NT2/D1 (cell line): ENCODE measurements around the gene DIS3L2.

Experiments used
- DNase-seq: peaks from one replicate; pipeline ENCODE4 v3.0.0-alpha.2; 2011; ENCODE audit warnings: low read depth, low spot score
- H3K27me3 ChIP-seq: 2 replicates; pipeline ENCODE4 v1.6.0; 2011; ENCODE audit warnings: mild to moderate bottlenecking; ENCODE audit not compliant: insufficient read length, insufficient read depth
- H3K36me3 ChIP-seq: 2 replicates; pipeline ENCODE4 v1.6.1; 2011; ENCODE audit warnings: mild to moderate bottlenecking, low read length, mixed read lengths; ENCODE audit not compliant: insufficient read depth, insufficient read length
- H3K4me1 ChIP-seq: 2 replicates; pipeline ENCODE4 v1.5.1; 2011; ENCODE audit not compliant: insufficient read depth, insufficient read length
- H3K4me3 ChIP-seq: 2 replicates; pipeline ENCODE4 v1.5.1; 2011; ENCODE audit warnings: low read depth; ENCODE audit not compliant: insufficient read length
- H3K9ac ChIP-seq: 2 replicates; pipeline ENCODE4 v1.6.0; 2011; ENCODE audit warnings: low read depth; ENCODE audit not compliant: insufficient read length
- H3K9me3 ChIP-seq: 2 replicates; pipeline ENCODE4 v1.5.1; 2011; ENCODE audit warnings: mild to moderate bottlenecking, low read length; ENCODE audit not compliant: insufficient read depth
- SUZ12 ChIP-seq: IDR thresholded peaks from 2 replicates; pipeline ENCODE4 v1.6.1; 2011; ENCODE audit not compliant: insufficient read length, insufficient read depth; ENCODE audit errors: extremely low read depth
- YY1 ChIP-seq: IDR thresholded peaks from 2 replicates; pipeline ENCODE4 v1.6.1; 2011; ENCODE audit not compliant: insufficient read length, insufficient read depth
- ZNF274 ChIP-seq: IDR thresholded peaks from 2 replicates; pipeline ENCODE4 v1.6.1; 2011; ENCODE audit warnings: mild to moderate bottlenecking, low read depth, low read length

Gene DIS3L2

DNA sequence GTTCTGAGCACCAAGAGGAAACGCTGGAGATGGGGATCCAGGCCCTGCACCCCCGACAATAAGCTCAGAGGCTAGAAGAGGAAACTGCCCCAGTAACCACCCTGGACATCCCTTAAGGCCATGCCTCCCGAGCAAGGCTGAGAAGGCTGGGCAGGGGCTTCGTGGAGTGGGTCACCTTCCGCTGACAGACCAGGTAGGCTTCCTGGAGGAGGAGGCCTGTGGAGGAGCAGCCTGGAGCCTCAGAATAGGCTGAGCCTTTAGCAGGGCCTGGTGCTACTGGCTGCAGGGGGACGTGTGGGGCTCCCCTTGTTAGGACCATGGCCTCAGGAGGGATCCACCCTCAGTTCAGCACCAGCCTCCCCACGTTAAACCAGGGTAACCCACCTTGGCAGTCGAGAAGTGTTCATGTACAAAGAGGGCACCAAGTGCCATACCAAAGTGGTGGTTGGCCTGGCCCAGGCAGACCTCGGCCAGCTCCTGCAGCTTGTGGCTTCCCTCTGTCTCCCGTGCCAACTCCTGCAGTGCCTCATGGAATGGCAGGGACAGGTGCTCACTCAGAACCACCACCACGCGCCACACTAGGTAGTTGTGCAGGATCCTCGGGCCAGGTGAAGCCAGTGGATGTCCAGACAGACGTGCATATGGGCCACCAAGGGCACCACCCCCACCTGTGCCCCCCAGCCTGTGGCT is 388.6 kb downstream of the DIS3L2 start:
- Histone ChIP-seq H3K9me3 (peaks cover 28% of the 10 kb centered on the region; the same call in 1 of the 2 replicates), H3K4me1 (no peaks in the 10 kb centered on the region), H3K27me3 (no peaks in the 10 kb centered on the region), H3K4me3 (no peak overlapping the region), H3K9ac (no peak overlapping the region), H3K36me3 (no peaks in the 10 kb centered on the region)
- TF ChIP-seq YY1 (no peak), ZNF274 (no peak), SUZ12 (no peak)
- DNase-seq: no peak

DNA sequence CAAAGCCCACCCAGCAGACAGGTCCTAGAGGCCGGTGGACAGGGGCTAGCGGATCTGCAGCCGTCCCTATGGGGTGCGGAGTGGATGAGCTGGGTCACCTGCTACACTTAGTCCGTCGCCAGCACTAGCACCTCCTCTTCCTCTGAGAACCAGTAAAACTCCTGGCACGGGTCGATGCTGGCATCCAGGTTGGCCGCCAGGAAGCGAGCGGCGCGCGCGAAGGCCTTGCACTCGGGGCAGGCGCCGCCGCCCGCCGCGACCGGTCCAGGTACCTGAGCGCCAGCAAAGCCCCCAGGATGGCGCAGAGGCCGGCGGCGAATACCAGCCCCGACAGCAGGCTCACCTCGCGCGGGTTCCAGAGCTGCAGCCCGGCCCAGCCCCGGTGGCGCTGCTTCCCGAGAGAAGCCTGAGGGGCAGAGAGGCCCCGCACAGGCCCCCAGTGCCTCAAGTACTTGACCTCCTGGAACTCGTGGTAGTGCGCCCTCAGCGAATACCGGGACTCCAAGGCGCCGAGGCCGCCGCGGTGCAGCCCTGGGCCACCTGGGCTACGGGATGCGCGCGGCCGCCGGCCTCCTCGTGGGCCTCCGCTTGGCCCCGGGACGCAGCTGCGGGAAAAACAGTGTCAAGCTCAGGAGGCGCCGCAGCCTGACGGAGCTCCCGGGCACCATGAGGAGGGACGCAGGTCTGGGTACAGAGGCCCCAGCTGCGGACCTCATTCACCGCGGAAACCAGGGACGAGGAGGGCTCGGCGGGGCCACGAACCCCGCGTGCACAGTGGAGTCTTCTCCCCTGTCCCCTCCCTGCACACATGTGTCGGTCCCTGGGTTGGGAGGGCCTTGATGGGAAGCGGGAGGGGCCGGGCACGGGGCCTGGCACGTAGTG is 389.5 kb downstream of the DIS3L2 start:
- no peak for TF ChIP-seq SUZ12
- TF ChIP-seq YY1: no peak
- no peak for TF ChIP-seq ZNF274
- Histone ChIP-seq H3K4me3 (no peak overlapping the region), H3K36me3 (no peaks in the 10 kb centered on the region), H3K27me3 (no peaks in the 10 kb centered on the region), H3K4me1 (no peaks in the 10 kb centered on the region), H3K9me3 (peaks cover 30% of the 10 kb centered on the region; the same call in 1 of the 2 replicates), H3K9ac (no peak overlapping the region)
- DNase-seq: no peak

DNA sequence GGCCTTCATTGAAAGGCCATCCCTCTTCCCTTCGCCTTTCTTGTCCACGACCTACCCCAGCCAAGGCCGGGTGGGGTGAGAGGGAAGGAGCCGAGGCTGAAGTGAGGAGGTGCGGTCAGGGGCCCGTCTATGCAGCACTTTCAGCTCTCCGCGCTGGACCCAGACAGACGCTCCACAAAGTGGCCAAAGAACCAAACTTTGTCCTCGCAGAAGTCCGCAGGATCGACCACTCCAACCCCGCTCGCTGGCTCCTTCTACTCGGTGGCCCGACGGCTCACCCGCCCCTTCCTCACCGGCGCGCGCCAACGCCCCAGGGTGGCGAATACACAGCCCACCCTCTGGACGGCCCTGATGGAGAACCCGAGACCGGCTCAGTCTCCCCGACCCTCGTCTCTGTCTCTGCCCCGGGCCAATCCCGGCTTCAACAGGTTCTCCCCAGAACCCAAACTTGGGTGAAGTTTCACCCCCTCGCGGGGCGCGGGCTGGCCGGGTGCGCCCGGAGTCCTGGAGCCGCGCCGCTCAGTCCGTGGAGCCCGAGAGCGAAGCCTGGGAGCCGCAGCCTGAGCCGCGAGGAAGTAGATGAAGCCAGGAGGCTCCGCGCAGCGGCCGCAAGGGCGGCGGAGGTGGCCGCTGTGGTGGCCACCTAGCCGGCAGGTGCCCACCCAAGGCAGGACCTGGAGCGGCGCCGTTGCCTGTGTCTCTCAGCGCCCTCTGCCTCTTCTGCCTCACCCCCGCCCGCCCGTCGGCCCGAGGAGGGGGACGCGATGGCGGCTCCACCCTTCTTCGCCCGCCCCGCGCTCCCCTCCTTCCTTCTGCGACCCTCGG is 390.4 kb downstream of the DIS3L2 start:
- Histone ChIP-seq H3K4me3 (no peak overlapping the region), H3K9ac (no peak overlapping the region), H3K9me3 (peaks cover 30% of the 10 kb centered on the region; the same call in 1 of the 2 replicates), H3K27me3 (no peaks in the 10 kb centered on the region), H3K4me1 (no peaks in the 10 kb centered on the region), H3K36me3 (no peaks in the 10 kb centered on the region)
- no peak for DNase-seq
- TF ChIP-seq YY1 (no peak), SUZ12 (no peak)

DNA sequence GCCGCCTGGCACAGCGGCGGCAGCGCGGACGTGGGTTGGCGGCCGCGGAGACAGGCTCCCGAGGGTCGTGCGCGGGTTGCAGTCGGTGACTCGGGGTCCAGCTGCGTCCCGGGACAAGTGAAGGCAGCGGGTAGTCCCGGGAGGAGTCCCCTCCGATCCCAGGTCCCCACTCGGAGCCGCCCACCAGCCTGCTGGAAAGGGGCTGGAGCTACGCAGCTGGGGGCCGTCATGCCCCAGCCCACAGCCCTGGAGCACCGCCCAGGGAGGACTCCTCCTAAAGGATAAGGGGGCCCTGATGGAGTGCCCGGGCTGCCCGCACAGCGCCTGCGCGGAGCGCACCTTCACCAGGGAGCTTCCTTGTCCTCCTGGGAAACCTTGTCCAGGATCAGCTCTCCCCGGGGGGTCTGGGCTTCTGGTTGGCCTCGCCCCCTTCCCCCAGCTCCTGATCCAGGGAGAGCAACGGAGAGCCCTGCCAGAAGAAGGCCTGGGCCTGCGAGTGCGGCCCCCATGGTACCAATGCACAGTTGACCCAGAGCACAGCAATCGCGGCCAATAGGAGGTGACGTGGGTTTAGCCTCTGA is 391.1 kb downstream of the DIS3L2 start:
- Histone ChIP-seq H3K9me3 (peaks cover 30% of the 10 kb centered on the region; the same call in 1 of the 2 replicates), H3K27me3 (no peaks in the 10 kb centered on the region), H3K36me3 (no peaks in the 10 kb centered on the region), H3K9ac (no peak overlapping the region), H3K4me3 (no peak overlapping the region), H3K4me1 (no peaks in the 10 kb centered on the region)
- TF ChIP-seq SUZ12 (no peak), YY1 (no peak)
- no peak for DNase-seq

DNA sequence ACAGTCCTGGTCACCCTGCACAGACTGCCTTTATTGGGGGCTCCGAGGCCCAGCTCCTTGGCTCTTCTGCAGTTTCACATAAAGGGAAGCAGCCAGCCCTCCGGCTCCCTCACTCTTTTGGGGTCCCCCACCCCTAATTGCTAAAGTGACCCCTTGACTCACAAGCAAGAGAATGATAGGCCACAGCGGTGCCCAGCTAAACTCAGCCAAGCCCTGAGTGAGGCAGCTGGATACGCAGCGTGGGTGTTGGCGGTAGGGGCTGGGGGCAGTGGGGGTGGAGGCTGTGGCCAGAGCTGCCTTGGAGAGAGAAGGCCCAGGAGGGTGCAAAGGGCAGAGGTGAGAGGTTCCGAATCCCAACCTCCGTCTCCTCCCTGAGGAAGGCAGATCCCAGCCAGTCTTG is 391.6 kb downstream of the DIS3L2 start:
- no peak overlapping the region for H3K9ac ChIP-seq
- no peak overlapping the region for H3K4me3 ChIP-seq
- TF ChIP-seq YY1: no peak
- TF ChIP-seq ZNF274: no peak
- no peak for TF ChIP-seq SUZ12
- no peak for DNase-seq
- H3K4me1 ChIP-seq: no peaks in the 10 kb centered on the region
- H3K36me3 ChIP-seq: no peaks in the 10 kb centered on the region
- H3K27me3 ChIP-seq: no peaks in the 10 kb centered on the region
- peaks cover 30% of the 10 kb centered on the region; the same call in 1 of the 2 replicates for H3K9me3 ChIP-seq

DNA sequence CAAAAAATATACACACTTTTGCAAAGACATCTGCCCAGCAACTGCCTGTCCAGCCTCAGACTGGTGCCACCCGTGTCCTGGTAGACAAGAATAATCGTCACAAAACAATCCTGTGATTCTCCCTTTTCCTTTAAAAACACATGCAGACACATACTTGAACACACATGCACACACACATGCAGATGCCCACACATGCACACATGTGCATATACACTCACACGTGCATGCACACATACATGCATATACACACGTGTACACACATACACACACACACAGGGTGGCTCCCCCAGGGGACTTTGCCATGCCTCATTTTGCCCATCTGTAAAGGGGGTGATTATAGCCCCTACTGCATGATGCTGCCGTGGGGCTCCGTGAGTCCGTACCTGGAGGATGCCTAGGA is 392.1 kb downstream of the DIS3L2 start:
- H3K4me3 ChIP-seq: no peak overlapping the region

More for the DNA sequence above, 392.1 kb downstream of the DIS3L2 start:
- no peaks in the 10 kb centered on the region for H3K27me3 ChIP-seq
- TF ChIP-seq SUZ12 (no peak), YY1 (no peak)
- H3K9ac ChIP-seq: no peak overlapping the region
- H3K4me1 ChIP-seq: no peaks in the 10 kb centered on the region
- H3K9me3 ChIP-seq: peaks cover 30% of the 10 kb centered on the region; the same call in 1 of the 2 replicates
- no peaks in the 10 kb centered on the region for H3K36me3 ChIP-seq
- DNase-seq: no peak
